Mucosa of stomach (tissue), 1 donor: Measurements from ENCODE around the gene CLIC4.
"Not testable (repeated sequence)": the region's sequence is repeated elsewhere in the genome, so short reads cannot be mapped to it uniquely, and the experiment has no call there.

Experiments used
- H3K27me3 ChIP-seq: one replicate; pipeline ENCODE4 v1.7.0; 2013; ENCODE audit warnings: mild to moderate bottlenecking, low read length; ENCODE audit not compliant: control insufficient read depth, insufficient read depth
- H3K36me3 ChIP-seq: one replicate; pipeline ENCODE4 v1.7.0; 2013; ENCODE audit warnings: low read length; ENCODE audit not compliant: control insufficient read depth, insufficient read depth
- H3K4me1 ChIP-seq: one replicate; pipeline ENCODE4 v1.7.0; 2013; ENCODE audit warnings: mild to moderate bottlenecking, low read length; ENCODE audit not compliant: control insufficient read depth, insufficient read depth
- H3K4me3 ChIP-seq: one replicate; pipeline ENCODE4 v1.7.0; 2013; ENCODE audit warnings: low read length
- H3K9ac ChIP-seq: one replicate; pipeline ENCODE4 v1.7.0; 2013; ENCODE audit warnings: mild to moderate bottlenecking, low read length, moderate library complexity
- H3K9me3 ChIP-seq: one replicate; pipeline ENCODE4 v1.7.0; 2013; ENCODE audit warnings: mild to moderate bottlenecking, low read length, moderate library complexity; ENCODE audit not compliant: control insufficient read depth
- donor health status: Pancreatic carcinoma.

The CLIC4 gene

DNA sequence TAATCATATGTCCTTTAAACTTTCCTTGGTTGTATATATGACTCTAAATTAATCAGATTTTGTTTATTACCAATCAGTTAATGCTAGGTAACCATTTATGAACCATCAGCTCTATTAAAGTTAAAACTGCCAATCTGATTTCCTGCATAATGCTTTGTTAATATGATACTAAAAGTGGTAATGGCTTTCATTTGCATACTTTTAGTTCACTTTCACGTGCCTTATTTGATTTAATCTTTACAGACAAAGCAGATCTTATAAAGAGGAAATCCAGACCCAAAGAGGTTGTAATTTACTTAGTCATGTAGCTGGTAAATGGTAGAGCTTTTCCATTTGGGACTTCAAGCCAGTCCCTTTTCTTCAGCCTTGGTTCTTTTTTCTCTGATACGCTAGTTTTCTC lies 61.3 kb downstream of the CLIC4 start:
- no peaks in the 10 kb centered on the region for H3K9me3 ChIP-seq
- no peak overlapping the region for H3K4me3 ChIP-seq
- H3K27me3 ChIP-seq: no peaks in the 10 kb centered on the region
- no peak overlapping the region for H3K9ac ChIP-seq
- no peaks in the 10 kb centered on the region for H3K36me3 ChIP-seq
- H3K4me1 ChIP-seq: peaks cover 6% of the 10 kb centered on the region

DNA sequence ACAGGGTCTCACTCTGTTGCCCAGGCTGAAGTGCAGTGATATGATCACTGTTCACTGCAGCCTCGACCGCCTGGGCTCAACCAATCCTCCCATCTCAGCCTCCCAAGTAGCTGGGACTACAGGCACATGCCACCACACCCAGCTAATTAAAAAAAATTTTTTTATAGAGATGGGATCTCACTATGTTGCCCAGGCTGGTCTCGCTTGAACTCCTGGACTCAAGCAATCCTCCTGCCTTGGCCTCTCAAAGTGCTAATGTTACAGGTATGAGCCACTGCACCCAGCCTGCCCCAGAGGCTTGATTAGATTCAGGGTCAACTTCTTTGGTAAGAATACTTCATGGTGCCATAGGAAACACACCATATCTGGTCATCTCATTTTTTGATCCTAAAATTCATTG lies 66.2 kb downstream of the CLIC4 start:
- not testable (repeated sequence) for H3K9me3 ChIP-seq, H3K36me3 ChIP-seq, H3K27me3 ChIP-seq, H3K4me3 ChIP-seq, H3K9ac ChIP-seq, H3K4me1 ChIP-seq

DNA sequence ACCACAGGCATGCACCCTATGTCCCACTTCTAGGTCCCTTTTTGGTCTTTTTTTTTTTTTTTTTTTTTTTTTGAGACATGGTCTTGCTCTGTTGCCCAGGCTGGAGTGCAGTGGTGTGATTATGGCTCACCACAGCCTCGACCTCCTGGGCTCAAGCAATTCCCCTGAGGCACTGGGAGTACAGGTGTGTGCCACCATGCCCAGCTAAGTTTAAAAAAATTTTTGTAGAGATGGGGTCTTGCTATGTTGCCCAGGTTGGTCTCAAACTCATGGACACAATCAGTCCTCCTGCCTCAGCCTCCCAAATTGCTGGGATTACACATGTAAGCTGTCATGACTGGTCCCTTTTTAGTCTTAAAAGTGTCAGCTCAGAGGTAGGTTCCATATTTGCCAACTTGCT lies 75.0 kb downstream of the CLIC4 start:
- H3K4me1 ChIP-seq, H3K9ac ChIP-seq, H3K36me3 ChIP-seq, H3K9me3 ChIP-seq, H3K27me3 ChIP-seq, H3K4me3 ChIP-seq: not testable (repeated sequence)

DNA sequence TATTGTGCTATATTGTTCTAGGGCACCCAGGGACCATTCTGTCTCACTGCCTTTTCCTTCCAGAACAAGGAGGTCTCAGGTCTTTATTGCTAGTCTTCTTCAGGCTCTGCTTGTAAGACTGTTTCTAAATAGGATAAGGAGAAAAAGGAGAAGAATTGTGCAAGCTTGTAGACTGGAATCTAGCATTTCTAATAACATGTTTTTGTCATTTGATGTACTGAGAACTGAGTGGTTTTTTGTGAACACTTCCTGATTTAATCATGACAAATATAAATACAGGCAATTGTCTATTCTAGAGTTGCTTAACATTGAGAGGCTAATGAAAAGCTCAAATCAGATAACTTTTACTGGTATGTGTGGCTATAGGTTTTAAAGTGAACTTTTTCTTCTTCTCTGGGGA lies 77.6 kb downstream of the CLIC4 start:
- no peaks in the 10 kb centered on the region for H3K36me3 ChIP-seq
- H3K9me3 ChIP-seq: no peaks in the 10 kb centered on the region
- H3K4me3 ChIP-seq: no peak overlapping the region
- H3K27me3 ChIP-seq: no peaks in the 10 kb centered on the region
- no peaks in the 10 kb centered on the region for H3K4me1 ChIP-seq
- no peak overlapping the region for H3K9ac ChIP-seq

DNA sequence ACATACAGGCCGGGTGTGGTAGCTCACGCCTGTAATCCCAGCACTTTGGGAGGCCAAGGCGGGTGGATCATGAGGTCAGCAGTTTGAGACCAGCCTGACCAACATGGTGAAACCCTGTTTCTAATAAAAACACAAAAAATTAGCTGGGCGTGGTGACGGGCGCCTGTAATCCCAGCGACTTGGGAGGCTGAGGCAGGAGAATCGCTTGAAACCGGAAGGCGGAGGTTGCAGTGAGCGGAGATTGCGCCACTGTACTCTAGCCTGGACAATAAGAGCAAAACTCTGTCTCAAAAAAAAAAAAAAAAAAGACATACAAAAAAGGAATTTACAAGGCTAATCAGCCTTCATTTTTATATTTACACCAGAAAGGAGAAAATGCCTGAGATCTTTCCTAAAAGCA lies 78.2 kb downstream of the CLIC4 start:
- not testable (repeated sequence) for H3K36me3 ChIP-seq, H3K27me3 ChIP-seq, H3K9me3 ChIP-seq, H3K4me3 ChIP-seq, H3K4me1 ChIP-seq, H3K9ac ChIP-seq

DNA sequence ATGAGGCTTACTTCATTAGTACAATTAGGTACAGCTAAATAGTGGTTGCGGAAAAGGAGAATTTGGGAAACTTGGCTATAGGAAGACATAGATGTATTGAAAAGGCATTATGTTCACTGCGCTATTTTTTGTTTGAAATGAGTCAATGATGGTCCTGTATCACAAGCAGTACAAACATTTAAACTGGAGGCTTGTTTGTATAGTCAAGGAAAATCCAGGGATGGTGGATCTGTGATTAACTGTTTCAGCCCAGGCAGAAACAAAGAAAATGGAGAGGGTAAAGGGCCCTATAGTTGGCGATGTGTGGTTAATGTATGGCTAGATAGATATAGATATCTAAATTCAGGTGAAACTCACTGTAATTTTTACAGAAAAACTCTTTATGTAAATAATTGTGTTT lies 79.9 kb downstream of the CLIC4 start:
- no peaks in the 10 kb centered on the region for H3K27me3 ChIP-seq
- no peaks in the 10 kb centered on the region for H3K36me3 ChIP-seq
- H3K4me1 ChIP-seq: peaks cover 5% of the 10 kb centered on the region
- H3K9ac ChIP-seq: no peak overlapping the region
- no peak overlapping the region for H3K4me3 ChIP-seq
- no peaks in the 10 kb centered on the region for H3K9me3 ChIP-seq

DNA sequence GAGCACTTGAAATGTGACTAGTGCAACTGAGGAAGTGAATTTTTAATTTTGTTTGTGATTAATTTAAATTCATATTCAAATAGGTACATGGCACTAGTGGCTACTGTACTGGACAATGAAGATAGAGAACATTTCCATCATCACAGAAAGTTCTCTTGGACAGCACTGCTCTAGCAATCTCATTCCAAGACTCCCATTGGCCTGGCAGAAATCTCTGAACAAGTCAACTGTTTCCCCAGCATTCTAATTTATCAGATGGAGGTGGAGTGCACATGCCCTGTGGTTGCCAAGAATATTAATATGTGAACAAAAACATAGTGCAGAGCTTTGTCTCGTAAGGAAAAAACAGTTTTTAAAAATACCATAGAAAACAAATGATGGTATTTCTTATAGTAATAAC lies 81.3 kb downstream of the CLIC4 start:
- H3K27me3 ChIP-seq: no peaks in the 10 kb centered on the region
- no peaks in the 10 kb centered on the region for H3K9me3 ChIP-seq
- H3K36me3 ChIP-seq: no peaks in the 10 kb centered on the region
- H3K4me3 ChIP-seq: no peak overlapping the region
- H3K9ac ChIP-seq: no peak overlapping the region
- H3K4me1 ChIP-seq: peaks cover 5% of the 10 kb centered on the region

DNA sequence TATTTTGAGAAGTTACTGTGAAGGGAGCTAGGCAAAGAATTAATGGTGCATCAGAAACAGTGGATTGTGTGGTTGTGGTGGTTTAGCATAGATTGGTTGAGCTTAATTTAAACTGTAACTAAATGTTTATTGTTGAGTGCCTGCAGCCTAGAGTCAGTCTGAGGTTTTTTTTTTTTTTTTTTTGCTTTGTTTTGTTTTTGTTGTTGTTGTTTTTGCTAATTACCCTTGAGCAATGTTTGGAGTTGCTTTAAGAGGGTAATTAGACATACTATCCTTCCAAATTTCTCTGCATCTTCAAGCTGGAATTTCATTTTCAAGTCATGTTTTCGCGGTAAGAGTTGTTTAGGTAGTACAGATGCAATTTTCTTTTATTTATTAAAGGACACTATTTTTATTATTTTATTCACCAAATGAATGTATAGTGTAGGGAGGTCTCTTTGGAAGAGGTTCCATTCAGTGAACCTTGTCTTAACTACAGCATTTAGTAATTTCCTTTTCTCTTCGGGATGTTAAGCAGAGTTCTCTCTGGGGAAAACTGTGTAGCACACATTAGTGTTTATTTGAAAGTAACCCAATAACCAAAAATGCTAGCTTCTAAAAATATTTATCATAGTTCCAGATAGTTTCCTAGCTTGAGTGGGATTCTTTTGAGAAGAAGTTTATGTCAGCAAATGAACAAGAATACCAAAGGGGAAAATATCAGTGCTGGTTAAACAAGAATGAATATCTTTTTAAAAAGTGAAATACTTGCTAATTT lies 82.3 kb downstream of the CLIC4 start:
- Histone ChIP-seq H3K4me3 (no peak overlapping the region), H3K9me3 (no peaks in the 10 kb centered on the region), H3K4me1 (peaks cover 5% of the 10 kb centered on the region), H3K9ac (no peak overlapping the region), H3K36me3 (no peaks in the 10 kb centered on the region), H3K27me3 (no peaks in the 10 kb centered on the region)

DNA sequence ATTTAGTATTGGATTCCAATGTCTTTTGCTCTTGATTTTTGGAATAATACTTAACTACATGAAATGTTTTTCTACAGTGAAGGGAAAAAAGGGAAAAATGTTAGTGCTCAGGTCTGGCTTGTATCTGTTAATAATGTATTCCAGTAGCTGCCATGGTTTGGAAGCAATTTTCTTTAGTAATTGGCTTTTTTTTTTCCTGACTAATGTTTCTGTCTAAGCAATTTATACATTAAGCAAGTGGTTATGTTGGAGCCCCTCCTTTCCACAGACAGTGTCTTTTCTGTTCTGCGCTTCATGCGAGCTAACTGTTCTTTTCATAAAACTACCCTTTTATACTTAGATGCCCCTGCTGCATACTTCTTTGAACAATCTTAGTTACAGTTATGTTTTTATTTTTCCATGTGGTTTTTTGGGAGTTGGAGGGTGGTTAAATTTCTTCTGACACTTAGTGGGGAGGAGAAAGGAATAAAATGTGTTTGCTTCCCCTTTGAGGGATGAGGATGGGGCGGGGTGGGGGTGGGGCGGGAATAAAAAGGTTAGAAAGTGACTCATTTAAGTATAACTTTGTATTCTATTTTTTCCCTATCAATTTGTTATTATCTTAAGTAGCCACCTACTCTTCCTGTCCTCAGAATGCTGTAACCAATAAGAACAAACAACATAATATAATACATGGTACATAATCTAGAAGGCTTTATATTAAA lies 83.1 kb downstream of the CLIC4 start:
- Histone ChIP-seq H3K27me3 (no peaks in the 10 kb centered on the region), H3K9ac (no peak overlapping the region), H3K36me3 (no peaks in the 10 kb centered on the region), H3K4me1 (peaks cover 5% of the 10 kb centered on the region), H3K9me3 (no peaks in the 10 kb centered on the region), H3K4me3 (no peak overlapping the region)

DNA sequence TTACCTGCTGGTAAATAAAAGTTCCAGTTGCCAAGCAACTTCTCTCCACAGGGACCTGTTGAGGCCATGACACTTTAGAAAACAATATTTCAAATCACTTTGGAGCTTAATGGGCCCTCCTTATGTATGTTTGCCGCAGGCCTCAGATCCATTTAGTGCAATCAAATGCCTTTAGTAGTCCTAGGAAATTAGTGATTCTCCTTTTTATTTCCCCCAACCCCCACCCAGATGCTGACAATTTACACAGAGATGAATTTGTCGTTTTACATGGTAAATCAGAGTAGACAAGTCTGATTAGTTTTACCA lies 83.6 kb downstream of the CLIC4 start:
- Histone ChIP-seq H3K27me3 (no peaks in the 10 kb centered on the region), H3K9me3 (no peaks in the 10 kb centered on the region), H3K4me1 (peaks cover 5% of the 10 kb centered on the region), H3K9ac (no peak overlapping the region), H3K4me3 (no peak overlapping the region), H3K36me3 (no peaks in the 10 kb centered on the region)

DNA sequence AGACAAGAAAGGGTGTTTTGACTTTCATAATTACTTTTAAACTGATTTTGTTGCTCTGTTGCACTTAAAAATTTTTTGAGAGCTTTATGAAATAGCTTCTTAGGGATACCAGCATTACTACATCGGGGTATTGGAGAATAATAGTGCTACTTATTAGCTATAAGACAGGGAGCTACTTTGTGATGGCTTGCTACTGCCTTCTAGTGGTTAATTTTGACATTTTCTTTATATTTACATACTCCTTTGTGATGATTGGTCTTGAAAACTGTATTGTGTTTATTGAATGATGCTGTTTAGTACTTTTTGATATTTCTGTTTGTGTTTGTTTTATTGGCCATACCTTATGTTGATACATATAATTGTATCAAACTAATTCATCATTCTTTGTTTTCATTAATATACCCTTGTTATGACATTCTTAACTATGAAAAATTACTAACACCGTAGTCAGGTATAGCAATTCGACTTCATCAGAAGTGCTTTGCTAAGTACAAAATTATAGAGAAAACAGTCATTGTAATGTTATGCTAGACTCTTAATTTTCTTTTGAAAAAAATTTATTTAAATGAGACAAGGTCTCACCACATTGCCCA lies 85.5 kb downstream of the CLIC4 start:
- Histone ChIP-seq H3K27me3 (no peaks in the 10 kb centered on the region), H3K9ac (no peak overlapping the region), H3K4me3 (no peak overlapping the region), H3K9me3 (no peaks in the 10 kb centered on the region), H3K36me3 (no peaks in the 10 kb centered on the region), H3K4me1 (peaks cover 5% of the 10 kb centered on the region)

DNA sequence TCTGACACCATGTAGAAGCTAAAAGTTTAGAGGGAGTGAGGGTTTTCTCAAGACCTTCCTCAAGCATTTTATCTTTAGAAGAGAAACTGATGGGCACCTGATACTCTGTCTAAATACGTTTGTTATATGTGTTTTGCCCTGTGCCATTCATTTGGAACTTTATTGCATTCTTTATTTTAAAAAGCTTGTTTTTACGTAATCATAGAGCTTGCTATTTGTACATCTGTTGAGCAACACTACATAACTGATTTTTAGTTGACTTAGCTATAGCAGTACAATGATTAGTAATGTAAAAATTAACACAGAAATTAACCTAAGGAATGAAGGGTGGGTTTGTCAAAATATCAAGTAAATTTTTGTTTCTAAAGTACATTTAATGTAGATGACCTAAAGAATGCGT lies 96.3 kb downstream of the CLIC4 start:
- Histone ChIP-seq H3K9me3 (no peaks in the 10 kb centered on the region), H3K9ac (no peak overlapping the region), H3K36me3 (no peaks in the 10 kb centered on the region), H3K4me3 (no peak overlapping the region), H3K4me1 (no peaks in the 10 kb centered on the region), H3K27me3 (no peaks in the 10 kb centered on the region)
